Activated gamma-delta T cell (primary cell): ENCODE measurements around the gene COIL.

Experiments
- DNase-seq: peaks from one replicate; lab custom pipeline; 2025; lab: John Stamatoyannopoulos, UW

The COIL gene

DNA sequence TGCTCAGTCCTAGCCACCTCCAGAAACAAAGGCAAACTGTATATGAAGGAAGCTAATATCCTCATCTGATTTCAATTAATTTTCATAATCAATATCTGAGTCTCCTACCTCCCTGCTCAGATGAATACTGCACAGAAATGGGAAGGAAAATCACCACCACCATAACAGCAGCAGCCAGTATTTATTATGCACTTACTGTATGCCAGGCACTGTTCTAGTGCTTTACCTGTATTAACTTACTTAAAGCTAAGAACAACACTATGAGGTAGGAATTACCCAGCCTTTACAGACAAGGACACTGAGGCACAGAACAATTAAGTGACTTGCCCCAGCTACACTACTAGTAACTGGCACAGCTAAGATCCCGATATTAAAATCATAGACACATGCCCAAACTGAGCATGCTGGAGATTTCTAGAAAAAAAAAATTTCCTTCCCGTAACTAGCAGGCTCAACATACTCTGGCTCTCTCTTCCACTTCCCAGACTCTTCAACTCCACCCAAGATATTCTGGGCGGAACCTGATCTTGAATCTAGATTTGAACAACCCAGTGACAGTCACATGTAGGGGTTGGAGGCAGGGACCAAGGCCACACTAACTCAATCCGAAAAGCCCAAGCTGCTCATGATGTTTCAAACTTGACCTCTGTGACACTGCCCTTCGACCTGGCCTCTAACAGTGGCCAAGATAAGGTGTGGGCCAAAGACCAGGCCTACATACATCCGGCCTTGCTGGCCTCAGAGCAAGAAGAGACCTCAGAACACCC is 50.9 kb downstream of the COIL start:
- no peak for DNase-seq

DNA sequence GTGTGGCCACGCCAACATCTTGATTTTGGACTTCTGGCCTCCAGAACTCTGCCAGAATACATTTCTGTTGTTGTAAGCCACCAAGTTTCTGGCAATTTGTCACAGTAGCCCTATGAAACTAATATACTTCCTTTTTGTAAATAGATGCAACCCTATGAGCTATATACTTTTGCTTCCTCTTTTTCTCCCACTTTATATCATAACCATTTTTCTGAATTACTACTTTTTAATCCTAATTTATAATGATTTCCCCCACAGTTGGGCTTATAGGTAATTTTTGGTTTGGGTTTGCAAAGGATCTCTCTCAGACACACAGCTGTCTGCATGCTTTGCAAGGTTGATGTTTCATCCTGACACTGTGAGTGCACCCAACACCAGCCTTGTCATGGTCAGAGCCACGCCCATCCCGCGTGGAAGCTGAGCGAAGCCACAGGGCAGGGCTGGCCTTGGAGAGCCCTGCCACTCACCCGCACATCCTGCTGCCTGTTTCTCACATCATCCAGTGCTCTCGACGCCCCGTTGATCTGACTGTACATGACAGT is 52.8 kb downstream of the COIL start:
- DNase-seq = peak; percentile 21

DNA sequence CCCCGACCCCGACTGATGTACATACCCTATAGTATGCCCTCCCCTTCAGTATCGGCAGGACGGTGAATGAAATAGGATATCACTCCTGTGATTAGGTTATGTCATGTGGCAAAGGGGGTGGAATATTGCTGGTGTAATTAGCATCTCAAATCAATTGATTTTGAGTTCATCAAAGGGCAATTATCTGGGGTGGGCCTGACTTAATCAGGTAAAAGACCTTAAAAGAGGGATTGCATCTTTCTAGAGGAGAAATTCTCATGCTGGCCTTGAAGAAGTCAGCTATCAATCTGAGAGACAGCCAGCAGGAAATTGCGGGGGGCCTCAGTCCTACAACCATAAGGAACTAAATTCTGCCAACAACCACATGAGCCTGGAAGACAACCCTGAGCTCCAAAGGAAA is 57.3 kb downstream of the COIL start:
- DNase-seq = no peak

DNA sequence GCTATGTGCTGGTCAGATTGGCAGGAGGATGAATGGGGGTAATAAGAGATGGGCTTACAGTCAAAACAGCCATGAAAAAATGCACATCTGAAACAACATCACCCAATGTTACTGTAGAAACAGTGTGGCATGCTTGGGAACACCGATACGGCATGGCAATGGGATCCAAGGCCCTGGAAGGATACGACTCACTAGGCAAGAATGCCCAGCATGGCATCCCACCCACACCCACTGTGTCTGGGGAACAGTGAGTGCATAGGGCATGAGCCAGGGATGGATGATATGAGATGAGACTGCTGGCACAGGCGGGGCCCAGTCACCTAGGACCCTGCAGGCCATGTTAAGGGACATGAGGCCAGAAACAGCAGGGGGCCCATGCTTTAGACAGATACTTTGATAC is 58.5 kb downstream of the COIL start:
- no peak for DNase-seq

DNA sequence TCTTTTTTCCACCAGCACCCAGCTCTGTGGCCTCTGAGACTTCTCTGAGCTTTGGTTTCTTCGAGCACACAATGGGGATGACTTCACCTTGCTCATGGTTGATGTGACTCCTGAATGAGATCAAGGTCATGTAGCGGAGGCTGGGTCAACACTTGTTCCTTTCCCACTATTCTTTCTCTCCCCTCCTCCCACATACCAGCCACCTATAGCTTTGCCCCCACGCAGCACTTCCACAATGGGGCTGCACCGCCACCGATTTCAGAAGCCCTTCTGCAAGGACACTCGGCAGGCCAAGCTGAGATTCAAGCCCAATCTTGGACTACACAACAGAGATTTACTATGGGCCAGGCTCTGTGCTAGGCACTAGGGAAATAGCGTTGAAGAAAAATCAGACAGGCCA is 61.4 kb downstream of the COIL start:
- no peak for DNase-seq

DNA sequence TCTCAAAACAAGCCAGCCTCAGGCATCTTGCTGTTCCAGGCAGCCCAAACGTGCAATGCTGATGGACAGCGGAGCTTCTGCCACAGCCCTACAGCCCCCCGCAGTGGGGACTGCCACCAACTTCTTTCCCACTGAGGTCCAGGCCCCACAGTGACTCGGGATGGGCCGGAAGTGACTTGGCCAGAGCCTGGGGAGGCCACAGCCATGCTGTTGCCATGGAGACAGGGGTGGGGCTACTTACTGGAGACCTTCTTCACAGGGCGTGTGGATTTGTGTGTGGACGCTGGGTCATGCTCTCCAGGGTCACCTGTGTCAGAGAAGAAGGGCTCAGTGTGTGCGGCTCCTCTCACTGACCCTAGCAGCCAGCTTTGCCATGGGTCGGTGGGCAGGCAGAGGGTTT is 62.0 kb downstream of the COIL start:
- DNase-seq = no peak

DNA sequence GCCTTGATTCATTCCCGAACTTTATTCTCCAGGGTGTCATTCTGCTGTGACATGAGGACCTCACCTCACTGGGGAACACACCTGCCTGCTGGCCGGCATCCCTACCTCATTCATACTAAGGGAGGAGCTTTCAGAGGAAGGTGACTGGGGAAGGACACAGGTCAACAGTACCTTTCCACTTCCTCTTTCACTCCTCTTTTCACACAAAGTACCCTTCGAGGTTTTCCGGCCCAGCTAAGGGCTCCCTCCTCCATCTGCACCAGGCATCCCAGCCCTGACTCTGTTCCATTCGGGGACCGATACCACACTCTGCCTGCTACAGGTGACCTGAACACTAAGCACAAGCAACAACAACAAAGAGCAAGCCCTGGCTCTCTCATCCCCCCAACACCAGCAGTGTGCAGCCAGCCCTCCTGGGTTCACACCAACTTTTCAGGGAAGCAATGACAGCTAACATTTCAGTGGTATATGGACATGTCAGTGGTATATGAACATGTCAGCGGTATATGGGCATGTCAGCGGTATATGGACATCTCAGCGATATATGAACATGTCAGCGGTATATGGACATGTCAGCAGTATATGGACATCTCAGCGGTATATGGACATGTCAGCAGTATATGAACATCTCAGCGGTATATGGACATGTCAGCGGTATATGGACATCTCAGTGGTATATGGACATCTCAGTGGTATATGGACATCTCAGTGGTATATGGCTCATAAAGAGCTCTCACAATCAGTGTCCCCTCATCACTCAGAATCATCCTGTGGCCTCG is 63.0 kb downstream of the COIL start:
- DNase-seq = no peak

DNA sequence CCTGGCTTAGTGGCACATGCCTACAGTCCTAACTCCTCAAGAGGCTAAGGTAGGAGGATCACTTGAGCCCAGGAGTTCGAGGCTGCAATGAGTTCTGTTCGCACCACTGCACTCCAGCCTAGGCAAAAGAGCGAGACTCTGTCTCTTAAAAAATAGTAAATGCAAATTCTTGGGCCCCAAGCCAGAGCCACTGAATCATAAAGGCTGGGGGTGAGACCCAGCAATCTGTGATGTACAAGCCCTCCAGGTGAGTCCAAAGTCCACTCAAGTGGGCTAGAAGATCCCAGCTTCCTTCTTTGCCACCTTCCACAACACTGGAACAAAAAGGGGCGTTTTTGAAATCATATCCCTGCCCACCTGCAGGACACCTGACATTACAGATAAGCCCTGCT is 63.9 kb downstream of the COIL start:
- DNase-seq = no peak

DNA sequence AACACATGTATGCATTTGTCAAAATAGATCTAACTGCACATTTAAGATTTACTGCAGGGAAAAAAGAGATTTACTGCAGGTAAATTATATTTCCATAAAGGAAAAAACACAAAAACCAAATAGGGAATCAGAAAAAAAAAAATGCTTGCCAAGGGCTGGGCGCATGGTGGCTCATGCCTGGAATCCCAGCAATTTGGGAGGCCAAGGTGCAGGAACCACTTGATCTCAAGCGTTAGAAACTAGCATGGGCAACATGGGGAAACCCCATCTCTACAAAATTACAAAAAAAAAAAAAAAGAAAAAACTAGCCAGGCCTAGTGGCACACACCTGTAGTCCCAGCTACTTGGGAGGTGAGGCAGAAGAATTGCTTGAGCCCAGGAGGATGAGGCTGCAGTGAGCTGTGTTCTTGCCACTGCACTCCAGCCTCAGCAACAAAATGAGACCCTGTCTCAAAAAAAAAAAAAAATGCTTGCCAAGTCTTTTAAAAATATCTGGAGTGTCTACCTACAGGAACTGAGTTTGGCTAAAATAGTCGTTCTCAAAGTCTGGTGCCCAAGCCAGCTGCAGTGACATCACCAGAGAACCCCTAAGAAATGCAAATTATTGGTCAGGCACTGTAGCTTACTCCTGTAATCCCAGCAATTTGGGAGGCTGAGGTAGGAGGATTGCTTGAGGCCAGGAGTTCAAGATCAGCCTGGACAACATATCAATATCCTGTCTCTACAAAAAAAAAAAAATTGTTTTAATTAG is 64.5 kb downstream of the COIL start:
- no peak for DNase-seq

DNA sequence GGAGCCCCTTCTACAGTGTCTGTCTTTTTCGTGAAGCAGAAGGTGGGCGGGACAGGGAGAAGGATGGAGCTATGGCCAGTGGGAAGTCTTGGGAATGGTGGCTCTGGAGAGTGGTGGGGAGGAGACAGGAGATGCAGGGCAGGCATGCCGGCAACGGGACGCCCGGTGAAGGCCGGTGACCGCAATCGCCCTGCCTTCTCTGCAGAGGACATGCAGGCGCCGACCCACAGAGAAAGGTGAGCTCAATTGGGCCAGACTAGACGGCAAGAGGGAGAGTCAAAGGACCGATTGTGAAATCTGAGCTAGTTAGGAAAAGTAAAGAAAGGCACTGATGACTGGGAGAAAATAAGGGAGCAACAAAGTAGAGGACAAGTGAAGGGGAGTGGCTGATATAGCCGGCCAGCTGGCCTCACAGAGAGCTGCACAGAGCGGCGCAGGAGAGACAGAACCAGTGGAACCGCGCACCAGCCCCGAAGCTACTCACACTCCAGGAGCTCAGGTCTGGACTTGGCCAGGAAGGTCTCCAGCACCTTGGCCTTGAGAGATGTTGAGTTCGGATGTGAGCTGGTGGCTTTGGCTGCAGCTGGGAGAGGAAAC is 65.9 kb downstream of the COIL start:
- DNase-seq = no peak

DNA sequence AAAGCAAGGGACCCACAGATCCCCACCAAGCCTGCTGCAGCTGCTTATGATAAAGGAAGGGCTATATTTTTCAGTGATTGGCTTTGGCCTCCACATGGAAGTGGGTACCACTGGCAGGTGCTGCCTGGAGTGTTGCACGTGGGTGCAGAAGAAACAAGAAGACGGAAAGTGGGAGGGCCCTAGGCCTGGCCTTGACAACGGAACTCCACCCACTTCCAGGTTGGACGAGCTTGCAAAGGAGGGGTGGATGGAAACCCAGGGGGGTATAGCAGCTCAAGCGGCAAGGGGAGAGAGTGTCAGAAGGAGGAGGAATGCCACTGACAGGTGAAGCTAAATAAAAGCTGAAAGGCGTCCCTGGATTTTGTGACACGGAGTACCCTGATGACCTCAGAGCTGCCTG is 67.3 kb downstream of the COIL start:
- no peak for DNase-seq

DNA sequence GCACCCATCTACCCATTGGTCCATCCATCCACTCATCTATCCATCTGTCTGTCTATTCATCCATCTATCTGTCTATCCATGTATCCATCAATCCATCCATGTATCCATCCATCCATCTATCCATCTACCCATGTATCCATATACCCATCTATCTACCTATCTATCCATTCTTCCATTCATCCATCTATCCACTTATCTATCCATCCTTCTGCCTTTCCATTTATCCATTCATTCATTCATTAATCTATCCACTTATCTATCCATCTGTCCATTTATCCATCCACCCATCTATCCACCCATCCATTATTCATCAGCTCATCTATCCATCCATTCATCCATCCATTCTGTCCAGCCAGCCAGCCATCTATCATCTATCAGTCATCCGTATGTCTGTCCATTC is 68.5 kb downstream of the COIL start:
- no peak for DNase-seq

DNA sequence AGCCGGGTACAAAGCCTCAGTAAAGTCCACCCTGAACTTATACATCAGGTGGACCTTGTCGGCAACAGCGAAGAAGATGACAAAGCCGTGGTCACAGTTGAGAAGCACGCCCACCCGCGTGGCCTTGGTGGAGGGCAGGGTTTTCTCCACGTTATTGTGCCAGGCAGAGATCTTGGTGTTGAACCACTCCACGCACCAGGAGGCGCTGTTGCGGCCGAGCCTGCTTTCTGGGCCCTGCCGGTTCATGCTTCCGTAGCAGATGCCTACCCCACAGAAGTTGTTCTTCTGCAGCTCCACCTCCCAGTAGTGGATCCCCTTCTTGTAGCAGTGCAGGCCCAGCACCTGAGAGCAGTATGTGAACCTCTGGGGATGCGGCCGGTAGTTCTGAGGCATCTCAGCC is 69.1 kb downstream of the COIL start:
- peak; percentile 22 for DNase-seq

DNA sequence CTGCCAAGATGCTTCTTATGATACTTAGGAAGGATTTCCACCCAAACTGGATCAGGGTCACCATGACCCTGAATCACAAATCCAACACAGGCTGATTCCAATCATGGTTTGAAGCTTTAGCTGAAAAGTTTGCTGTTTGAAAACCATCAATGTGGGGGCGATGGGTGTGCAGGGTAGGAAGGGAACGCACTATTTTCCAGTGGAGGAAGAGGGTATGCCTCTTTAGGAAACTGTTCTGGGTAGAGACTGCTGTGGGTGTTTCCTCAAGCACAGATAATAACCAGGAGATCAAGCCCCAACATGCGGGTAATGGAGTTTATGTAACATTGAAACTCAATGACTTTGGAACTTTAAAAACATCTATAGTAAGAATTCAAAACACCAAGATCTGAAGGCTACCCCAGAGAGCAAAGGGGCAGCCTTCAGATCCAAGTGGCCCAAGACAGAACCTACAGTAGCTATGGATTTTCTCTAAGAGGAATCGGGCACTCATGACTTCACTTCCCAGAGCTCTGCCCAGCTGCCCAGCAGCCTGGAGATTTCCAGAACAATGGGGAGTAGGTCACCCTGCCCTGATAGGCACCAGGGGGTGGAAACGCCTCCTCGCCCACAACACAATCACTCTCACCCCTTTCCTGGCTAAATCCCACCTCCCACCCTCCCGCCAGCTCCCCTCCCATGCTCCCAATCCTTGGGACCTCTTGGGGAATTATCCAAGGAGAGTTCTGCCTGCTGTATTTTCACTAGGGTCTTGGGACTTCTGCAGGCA is 69.8 kb downstream of the COIL start:
- no peak for DNase-seq

DNA sequence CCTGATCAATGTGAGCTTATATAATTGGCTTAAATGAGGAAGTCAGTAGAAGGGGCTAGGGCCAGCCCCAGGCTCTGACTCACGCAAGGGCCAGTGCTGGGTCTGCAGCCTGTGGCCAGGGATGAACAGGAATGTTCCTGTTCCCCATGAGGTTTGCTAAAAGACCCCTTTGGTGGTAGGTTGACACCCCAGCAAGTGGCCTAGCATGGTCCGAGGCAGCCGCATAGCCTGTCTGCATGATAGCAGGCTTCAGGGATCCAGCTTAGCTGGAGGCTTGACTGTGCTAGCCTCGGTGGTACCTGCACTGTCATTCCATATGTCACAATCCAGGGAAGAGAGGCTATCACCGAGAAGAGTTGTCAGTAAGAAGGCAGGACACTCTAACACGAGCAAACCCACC is 70.5 kb downstream of the COIL start:
- DNase-seq = no peak
